Adrenal gland (tissue), 19 donors: ENCODE measurements around the gene RTF2. TPM values are rescaled to one million over a fixed set of nuclear protein-coding genes. Genes with fewer than 3 reads are reported as not detected.

Experiments
- DNase-seq, 7 donors: peaks; one replicate each; pipeline ENCODE4 v3.0.0-alpha.2; 2019 to 2020
- H3K27ac ChIP-seq, 5 donors: fragments of 200-600 bp; sonication (generic) in 4 of 5; 1 replicate in 3 of 5; 2 replicates in 2 of 5; pipeline versions ENCODE4 v1.5.1 to v1.8.0; 2016 to 2020; ENCODE audit warnings: mild to moderate bottlenecking in 1 of 5
- H3K27me3 ChIP-seq: fragments of 200-600 bp; 2 replicates; pipeline ENCODE4 v1.8.0; 2021
- H3K36me3 ChIP-seq, 2 donors: fragments of 200-600 bp; replicated peaks in 1 of 2; 1 replicate in 1 of 2; 2 replicates in 1 of 2; pipeline versions ENCODE4 v1.5.1 to v1.8.0; 2018 to 2022
- H3K4me1 ChIP-seq, 2 donors: fragments of 200-600 bp; replicated peaks in 1 of 2; 1 replicate in 1 of 2; 2 replicates in 1 of 2; pipeline versions ENCODE4 v1.5.1 to v1.8.0; 2018 to 2021
- H3K4me3 ChIP-seq, 4 donors: fragments of 200-600 bp; sonication (generic) in 3 of 4; one replicate each; pipeline ENCODE4 v1.5.1; 2016 to 2018
- H3K9me3 ChIP-seq, 3 donors: fragments of 200-600 bp; sonication (generic) in 1 of 3; replicated peaks in 1 of 3; 1 replicate in 2 of 3; 2 replicates in 1 of 3; pipeline versions ENCODE4 v1.5.1 to v1.8.0; 2016 to 2021
- CTCF ChIP-seq, 6 experiments: fragments of 450-650 bp in 4 of 6; fragments of 200-600 bp in 2 of 6; sonication (generic) in 1 of 6; IDR thresholded peaks; 1 replicate in 5 of 6; 2 replicates in 1 of 6; pipeline versions ENCODE4 v1.5.1 to v1.8.0; 2016 to 2021; ENCODE audit warnings: antibody characterized with exemption in 6 of 6, mild to moderate bottlenecking in 2 of 6, moderate library complexity in 1 of 6
- POLR2A ChIP-seq, 2 donors: fragments of 450-650 bp; IDR thresholded peaks; one replicate each; pipeline ENCODE4 v1.6.1; 2017; ENCODE audit warnings: antibody characterized with exemption in 2 of 2, mild to moderate bottlenecking in 2 of 2, moderate library complexity in 1 of 2
- WGBS, 4 donors: extraction: QIAGEN DNeasy Blood & Tissue Kit in 2 of 4; methylation state at CpG; one replicate each; pipeline versions ENCODE4 v1.1.5 to v1.1.7; 2013 to 2017; 5-methylcytosine and 5-hydroxymethylcytosine counted together
- intact Hi-C, 2 donors: fragments of 100-400 bp; cut with DNase I; formaldehyde crosslinking; loops; one replicate each; pipeline versions ENCODE4 v1.14.1 to v1.15.0; 2022 to 2023
- long read RNA-seq, 10 donors: library from polyadenylated mRNA in 3 of 10; unstranded in 2 of 10; stranded (forward) in 1 of 10; transcript quantifications; one replicate each; pipeline ENCODE4 v2.0.0 and lab custom pipeline, GENCODE V29; 2021 to 2026
- polyA plus RNA-seq, 3 donors: library from polyadenylated mRNA; stranded (reverse); fragments of 200-250 nt in 2 of 3; fragments of 350-450 nt in 1 of 3; fragmentation: Illumina TruSeq in 1 of 3; extraction: RNeasy Lipid Tissue Mini Kit (QIAGEN cat#74804) in 1 of 3; gene quantifications; one replicate each; pipeline ENCODE4 v1.2.3, GENCODE V29; 2013 to 2014
- total RNA-seq, 9 donors: library from RNA; depleted of rRNA in 4 of 9; stranded (reverse); fragments of >200 nt in 4 of 9; fragments of 120-200 nt in 1 of 9; fragmentation: NEBNext Ultra II Directional in 1 of 9; extraction: Animal tissue kit (Norgen Biotek cat#: 25700) in 1 of 9; gene quantifications; one replicate each; pipeline versions ENCODE4 v1.1.0 to v1.2.4, GENCODE V29; 2013 to 2023
- donor health status: healthy with polysubstance abuse.
- donor health status: Bipolar disorder and iron deficiency.
- donor health status: DM: yes; HTN: yes; CAD: no.
- donor health status: DM: no; HTN: no; CAD: no.
- donor health status: DM: no; HTN: no; CAD: no.
- donor health status: DM: yes; HTN: yes; CAD: no.

RTF2 gene
- total RNA-seq (100 to 1,000 TPM in 3 of 9 donors, 10 to 100 TPM in 6; 68.9 to 115 (median 95.7) TPM), polyA plus RNA-seq (100 to 1,000 TPM in 1 of 3 donors, 10 to 100 TPM in 2; 48.8 to 156 (median 75.9) TPM)
- long read RNA-seq, donor 1, transcript RTF2-202 (9 exons, 2,212 nt): major isoform, 59 of 74 reads
- long read RNA-seq, donor 1, partial matches to known transcripts: 12 of 74 reads
- long read RNA-seq, donor 1, other reads (novel, unspliced or antisense): 0 of 74 reads
- long read RNA-seq, donor 2, transcript RTF2-202 (9 exons, 2,212 nt): major isoform, 27 of 67 reads
- long read RNA-seq, donor 2, partial matches to known transcripts: 31 of 67 reads
- long read RNA-seq, donor 2, other reads (novel, unspliced or antisense): 6 of 67 reads
- long read RNA-seq, donor 3, transcript RTF2-202 (9 exons, 2,212 nt): major isoform, 39 of 73 reads
- long read RNA-seq, donor 3, partial matches to known transcripts: 22 of 73 reads
- long read RNA-seq, donor 3, other reads (novel, unspliced or antisense): 10 of 73 reads
- long read RNA-seq, donor 4, transcript RTF2-202 (9 exons, 2,212 nt): major isoform, 164 of 187 reads
- long read RNA-seq, donor 4, partial matches to known transcripts: 12 of 187 reads
- long read RNA-seq, donor 4, other reads (novel, unspliced or antisense): 8 of 187 reads
- long read RNA-seq, donor 5, transcript RTF2-202 (9 exons, 2,212 nt): major isoform, 234 of 246 reads
- long read RNA-seq, donor 5, partial matches to known transcripts: 2 of 246 reads
- long read RNA-seq, donor 5, other reads (novel, unspliced or antisense): 5 of 246 reads
- long read RNA-seq, donor 6, transcript RTF2-202 (9 exons, 2,212 nt): major isoform, 87 of 99 reads
- long read RNA-seq, donor 6, partial matches to known transcripts: 6 of 99 reads
- long read RNA-seq, donor 6, other reads (novel, unspliced or antisense): 3 of 99 reads
- long read RNA-seq, donor 7, transcript RTF2-202 (9 exons, 2,212 nt): major isoform, 16 of 18 reads
- long read RNA-seq, donor 7, partial matches to known transcripts: 0 of 18 reads
- long read RNA-seq, donor 7, other reads (novel, unspliced or antisense): 0 of 18 reads
- long read RNA-seq, donor 8, transcript RTF2-202 (9 exons, 2,212 nt): major isoform, 57 of 79 reads
- long read RNA-seq, donor 8, partial matches to known transcripts: 5 of 79 reads
- long read RNA-seq, donor 8, other reads (novel, unspliced or antisense): 13 of 79 reads
- long read RNA-seq, donor 9, transcript RTF2-202 (9 exons, 2,212 nt): major isoform, 19 of 28 reads
- long read RNA-seq, donor 9, partial matches to known transcripts: 7 of 28 reads
- long read RNA-seq, donor 9, other reads (novel, unspliced or antisense): 0 of 28 reads
- long read RNA-seq, donor 10, transcript RTF2-202 (9 exons, 2,212 nt): major isoform, 23 of 44 reads
- long read RNA-seq, donor 10, partial matches to known transcripts: 21 of 44 reads
- long read RNA-seq, donor 10, other reads (novel, unspliced or antisense): 0 of 44 reads

- peak; percentile 91 to 96 (median 93) for DNase-seq
- intact Hi-C loops: loop anchor here (5.0 to 10.0 kb wide), 2 partner anchors 74 to 76 kb away; partner anchors contain the start of genes AURKA (in 2 of the 2) and CSTF1 (in 2 of the 2)
- peak within 1 kb of the TSS in 4 of 5 donors; percentile 64 to 92 (median 70) for H3K27ac ChIP-seq
- H3K9me3 ChIP-seq: no peaks in the 10 kb centered on the region
- H3K27me3 ChIP-seq: no peaks in the 10 kb centered on the region
- H3K4me1 ChIP-seq: peaks cover 7 to 21% of the 10 kb centered on the region in 2 donors
- H3K36me3 ChIP-seq: peaks cover 0 to 3% of the 10 kb centered on the region in 2 donors
- WGBS, 4 donors: 0 to 1% (median 1%) methylated on average over 17 to 55 of the region's 55 CpGs
- H3K4me3 ChIP-seq: peak within 1 kb of the TSS; percentile 19 to 89 (median 79)
- TF ChIP-seq POLR2A (IDR thresholded peaks at IDR 0.05) (peak in 1 of 2 donors; percentile 23), CTCF (IDR thresholded peaks at IDR 0.05) (no peak)
Observed at GRCh38 chr20:56468316-56469076, at the start of gene RTF2. Gene RTF2, plus strand, starts transcription at chr20:56468627. Its CDS starts 71 bp downstream, at chr20:56468698.

DNA sequence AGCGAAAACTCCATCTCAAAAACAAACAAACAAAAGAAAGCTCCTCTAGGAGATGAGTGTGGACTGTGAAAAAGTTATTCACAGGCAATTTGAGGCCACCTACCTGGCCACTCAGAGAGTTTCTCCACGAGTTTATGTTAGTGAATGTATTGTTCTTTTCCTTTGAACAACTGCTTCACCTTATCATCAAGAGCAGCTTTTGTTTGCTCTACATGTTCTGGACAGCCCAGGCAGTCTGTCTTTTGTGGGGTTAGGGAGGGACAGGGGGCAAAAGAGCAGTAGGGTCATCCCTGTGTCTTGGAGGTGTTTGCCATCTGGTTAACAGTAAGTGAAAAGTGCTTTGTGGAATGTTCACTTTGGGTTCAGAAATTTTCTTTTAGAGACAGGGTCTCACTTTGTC lies 48.4 kb upstream of the RTF2 start:
- no peaks in the 10 kb centered on the region for H3K36me3 ChIP-seq
- no peaks in the 10 kb centered on the region for H3K27me3 ChIP-seq
- WGBS, 4 donors: 77 to 95% (median 83%) methylated on average over 2 of the region's 2 CpGs
- intact Hi-C loops: no loop called here
- no peak overlapping the region for H3K4me3 ChIP-seq
- no peak for TF ChIP-seq CTCF (IDR thresholded peaks at IDR 0.05)
- TF ChIP-seq POLR2A (IDR thresholded peaks at IDR 0.05): no peak
- H3K4me1 ChIP-seq: peaks cover 0 to 4% of the 10 kb centered on the region in 2 donors
- H3K27ac ChIP-seq: no peak overlapping the region
- DNase-seq: no peak
- H3K9me3 ChIP-seq: no peaks in the 10 kb centered on the region

DNA sequence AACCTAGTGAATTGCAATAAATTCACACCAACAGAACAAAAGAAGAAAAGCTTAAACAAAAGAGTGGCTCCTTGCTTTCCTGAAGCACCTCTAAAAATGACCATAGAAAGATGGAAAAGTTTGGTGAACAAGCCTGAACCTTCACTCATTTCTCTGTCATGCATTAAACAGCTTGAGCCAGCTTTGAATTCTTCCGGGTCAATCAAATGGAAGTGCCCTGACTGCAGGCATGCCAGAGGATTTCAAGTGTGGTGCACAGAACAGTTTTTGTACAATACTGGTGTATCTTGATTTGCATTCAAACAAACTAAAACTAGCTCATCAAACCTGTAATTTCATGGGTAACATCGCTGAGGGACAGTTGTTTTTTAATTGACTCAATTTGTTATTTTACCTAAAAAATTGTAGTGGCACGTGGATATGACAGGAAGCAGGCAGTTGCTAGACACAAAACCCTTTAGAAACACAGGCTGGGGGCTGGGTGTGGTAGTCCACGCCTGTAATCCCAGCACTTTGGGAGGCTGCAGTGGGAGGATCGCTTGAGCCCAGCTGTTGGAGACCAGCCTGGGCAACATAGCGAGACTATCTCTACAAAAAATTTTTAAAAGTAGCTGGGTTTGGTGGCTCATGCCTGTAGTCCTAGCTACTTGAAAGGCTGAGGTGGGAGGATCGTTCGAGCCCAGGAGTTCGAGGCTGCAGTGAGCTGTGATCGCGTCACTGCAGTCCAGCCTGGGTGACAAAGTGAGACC lies 47.3 kb upstream of the RTF2 start:
- peaks cover 0 to 4% of the 10 kb centered on the region in 2 donors for H3K4me1 ChIP-seq
- peak in 2 of 7 donors; percentile 6 to 24 for DNase-seq
- H3K36me3 ChIP-seq: no peaks in the 10 kb centered on the region
- no peaks in the 10 kb centered on the region for H3K27me3 ChIP-seq
- intact Hi-C loops: no loop called here
- H3K27ac ChIP-seq: no peak overlapping the region
- TF ChIP-seq POLR2A (IDR thresholded peaks at IDR 0.05): no peak
- TF ChIP-seq CTCF (IDR thresholded peaks at IDR 0.05): no peak
- H3K4me3 ChIP-seq: no peak overlapping the region
- H3K9me3 ChIP-seq: no peaks in the 10 kb centered on the region
- WGBS, 4 donors: 78 to 85% (median 81%) methylated on average over 11 of the region's 11 CpGs
